Sigmoid colon (tissue), 7 donors: ENCODE data around the gene PLEKHA6. TPM values are rescaled to one million over a fixed set of nuclear protein-coding genes. Genes with fewer than 3 reads are reported as not detected.

Source experiments
- DNase-seq: peaks from one replicate; pipeline ENCODE4 v3.0.0-alpha.2; 2019
- H3K27ac ChIP-seq, 4 donors: fragments of 200-600 bp; sonication (generic); one replicate each; pipeline ENCODE4 v1.5.1; 2016 to 2019; ENCODE audit warnings: mild to moderate bottlenecking in 1 of 4
- H3K27me3 ChIP-seq, 3 donors: fragments of 200-600 bp; sonication (generic); one replicate each; pipeline ENCODE4 v1.5.1; 2019; ENCODE audit warnings: mild to moderate bottlenecking in 1 of 3
- H3K36me3 ChIP-seq, 4 donors: fragments of 200-600 bp; sonication (generic); one replicate each; pipeline ENCODE4 v1.5.1; 2016 to 2019
- H3K4me1 ChIP-seq, 4 donors: fragments of 200-600 bp; sonication (generic); one replicate each; pipeline ENCODE4 v1.5.1; 2017 to 2019
- H3K4me3 ChIP-seq, 4 donors: fragments of 200-600 bp; sonication (generic); one replicate each; pipeline ENCODE4 v1.5.1; 2017 to 2019; ENCODE audit warnings: mild to moderate bottlenecking in 2 of 4, moderate library complexity in 1 of 4
- H3K9me3 ChIP-seq, 4 donors: fragments of 200-600 bp in 3 of 4; sonication (generic) in 3 of 4; one replicate each; pipeline versions ENCODE4 v1.5.1 to v1.6.1; 2013 to 2019
- CTCF ChIP-seq, 4 experiments: fragments of 450-650 bp in 3 of 4; fragments of 200-600 bp in 1 of 4; IDR thresholded peaks; one replicate each; pipeline ENCODE4 v1.5.1; 2016 to 2019; ENCODE audit warnings: antibody characterized with exemption in 4 of 4, mild to moderate bottlenecking in 3 of 4, moderate library complexity in 2 of 4
- EP300 ChIP-seq, 4 donors: sonication (generic); formaldehyde crosslinking; IDR thresholded peaks; one replicate each; pipeline ENCODE4 v1.6.1; 2017; ENCODE audit warnings: antibody characterized with exemption in 4 of 4
- POLR2A ChIP-seq, 2 donors: fragments of 450-650 bp; IDR thresholded peaks; one replicate each; pipeline ENCODE4 v1.6.1; 2016; ENCODE audit warnings: antibody characterized with exemption in 2 of 2, mild to moderate bottlenecking in 2 of 2, moderate library complexity in 2 of 2
- POLR2AphosphoS5 ChIP-seq, 4 donors: sonication (generic); formaldehyde crosslinking; IDR thresholded peaks; one replicate each; pipeline ENCODE4 v1.6.1; 2017; ENCODE audit warnings: antibody characterized with exemption in 4 of 4
- WGBS, 2 donors: extraction: QIAGEN DNeasy Blood & Tissue Kit; methylation state at CpG; one replicate each; pipeline ENCODE4 v1.1.7; 2013; 5-methylcytosine and 5-hydroxymethylcytosine counted together
- intact Hi-C: fragments of 100-400 bp; cut with DNase I; formaldehyde crosslinking; loops from one replicate; pipeline ENCODE4 v1.15.1; 2023
- polyA plus RNA-seq, 3 donors: library from polyadenylated mRNA; stranded (reverse); fragments of 200-250 nt; gene quantifications; one replicate each; pipeline ENCODE4 v1.2.3, GENCODE V29; 2013
- total RNA-seq, 4 donors: library from RNA; depleted of rRNA; stranded (reverse); fragments of >200 nt; gene quantifications; one replicate each; pipeline ENCODE4 v1.1.0, GENCODE V29; 2016
- donor health status: healthy with polysubstance abuse.
- donor health status: Bipolar disorder and iron deficiency.
- donor health status: healthy.

The PLEKHA6 gene
- total and polyA plus RNA-seq, 7 donors: 5.6 to 58.7 (median 15.0) TPM

DNA sequence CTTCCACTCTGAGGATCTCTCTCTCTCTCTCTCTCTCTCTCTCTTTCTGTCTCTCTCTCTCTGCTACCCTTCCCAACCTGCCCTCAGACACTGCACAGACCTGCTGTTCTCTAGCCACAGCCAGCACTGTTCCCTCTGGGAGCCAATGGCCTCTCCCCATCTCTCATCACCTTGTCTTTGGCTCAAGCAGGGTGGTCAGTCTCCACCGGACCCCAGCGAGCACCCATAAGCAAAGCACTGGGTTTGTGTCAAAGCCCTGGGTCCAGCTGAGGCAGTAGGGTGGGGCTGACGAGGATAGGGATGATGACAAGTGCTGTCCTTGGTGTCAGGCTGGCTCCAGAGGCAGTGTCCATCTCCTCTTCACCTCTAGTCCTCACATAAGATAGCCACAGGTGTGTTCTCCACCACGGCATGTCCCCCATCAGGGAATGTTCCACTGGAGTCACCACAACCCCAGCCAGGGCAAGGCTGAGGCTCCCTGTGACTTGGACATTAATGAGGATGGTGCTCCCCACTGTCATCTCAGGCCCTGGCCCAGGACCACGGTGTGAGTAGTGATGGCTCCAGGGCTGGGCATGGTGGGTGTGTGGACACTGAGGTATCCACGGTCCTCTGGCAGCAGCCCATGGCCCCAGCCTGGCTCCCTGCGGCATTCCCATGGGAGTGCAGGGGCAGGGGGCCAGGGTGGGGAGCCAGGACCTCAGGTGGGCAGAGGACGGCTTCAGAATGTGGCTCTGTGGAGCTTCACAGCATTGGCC lies 137.5 kb downstream of the PLEKHA6 start:
- DNase-seq: no peak
- no peaks in the 10 kb centered on the region for H3K36me3 ChIP-seq
- TF ChIP-seq POLR2A (IDR thresholded peaks at IDR 0.05): no peak
- TF ChIP-seq POLR2AphosphoS5 (IDR thresholded peaks at IDR 0.05): no peak
- TF ChIP-seq CTCF (IDR thresholded peaks at IDR 0.05): no peak
- TF ChIP-seq EP300 (IDR thresholded peaks at IDR 0.05): no peak
- WGBS, 2 donors: 87 to 90% methylated on average over 8 of the region's 8 CpGs
- H3K27me3 ChIP-seq: peaks cover 0 to 3% (median 0%) of the 10 kb centered on the region in 3 donors
- no peak overlapping the region for H3K27ac ChIP-seq
- H3K4me3 ChIP-seq: no peak overlapping the region
- intact Hi-C loops: no loop called here
- H3K4me1 ChIP-seq: no peaks in the 10 kb centered on the region
- no peaks in the 10 kb centered on the region for H3K9me3 ChIP-seq

- DNase-seq: no peak
- no peak overlapping the region for H3K4me3 ChIP-seq
- intact Hi-C loops: no loop called here
- H3K4me1 ChIP-seq: no peaks in the 10 kb centered on the region
- TF ChIP-seq EP300 (IDR thresholded peaks at IDR 0.05) (no peak), POLR2AphosphoS5 (IDR thresholded peaks at IDR 0.05) (no peak), POLR2A (IDR thresholded peaks at IDR 0.05) (no peak), CTCF (IDR thresholded peaks at IDR 0.05) (no peak)
- H3K27ac ChIP-seq: no peak overlapping the region
- 71 to 89% methylated on average over 11 of the region's 11 CpGs for WGBS, 2 donors
- H3K36me3 ChIP-seq: no peaks in the 10 kb centered on the region
- H3K27me3 ChIP-seq: peaks cover 0 to 6% (median 0%) of the 10 kb centered on the region in 3 donors
- H3K9me3 ChIP-seq: no peaks in the 10 kb centered on the region
These were observed 138.5 kb downstream of the PLEKHA6 start for GRCh38 chr1:204221271-204221670.

DNA sequence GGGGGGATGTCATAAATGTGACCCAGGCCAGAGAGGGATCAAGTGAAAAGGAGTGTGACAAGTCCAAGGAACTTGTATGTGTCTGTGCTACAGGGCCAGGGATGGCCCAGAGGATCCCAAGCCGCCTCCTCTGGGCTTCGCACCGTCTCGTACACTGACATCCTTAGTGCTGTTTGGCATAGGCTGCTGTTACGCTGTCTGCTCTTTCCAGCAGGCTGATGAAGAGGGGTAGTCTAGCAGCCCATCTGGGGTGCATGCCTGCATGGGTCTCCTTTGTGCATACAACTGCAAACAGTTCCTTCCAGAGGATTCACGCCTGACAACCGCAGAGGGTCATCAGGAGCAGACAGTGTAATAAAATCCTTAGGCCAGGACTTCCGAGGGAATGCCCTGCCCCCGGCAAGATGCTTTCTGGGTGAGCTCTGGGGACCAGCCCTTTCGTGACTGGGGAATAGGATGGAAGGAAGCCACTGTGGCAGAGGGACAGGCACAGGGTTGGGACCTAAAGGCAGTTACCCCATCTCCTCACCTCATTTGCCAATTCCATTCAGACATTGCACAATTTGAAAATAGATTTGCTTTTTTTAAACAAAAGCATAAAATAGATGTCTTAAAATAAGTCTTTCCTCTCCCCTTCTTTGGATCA lies 139.6 kb downstream of the PLEKHA6 start:
- H3K9me3 ChIP-seq: no peaks in the 10 kb centered on the region
- 81 to 83% methylated on average over 10 of the region's 10 CpGs for WGBS, 2 donors
- no peaks in the 10 kb centered on the region for H3K4me1 ChIP-seq
- H3K36me3 ChIP-seq: no peaks in the 10 kb centered on the region
- no peak overlapping the region for H3K27ac ChIP-seq
- H3K27me3 ChIP-seq: peaks cover 0 to 6% (median 0%) of the 10 kb centered on the region in 3 donors
- no peak for TF ChIP-seq EP300 (IDR thresholded peaks at IDR 0.05)
- TF ChIP-seq POLR2A (IDR thresholded peaks at IDR 0.05): no peak
- no peak for TF ChIP-seq POLR2AphosphoS5 (IDR thresholded peaks at IDR 0.05)
- TF ChIP-seq CTCF (IDR thresholded peaks at IDR 0.05): no peak
- H3K4me3 ChIP-seq: no peak overlapping the region
- intact Hi-C loops: no loop called here
- no peak for DNase-seq

- TF ChIP-seq POLR2A (IDR thresholded peaks at IDR 0.05) (no peak), POLR2AphosphoS5 (IDR thresholded peaks at IDR 0.05) (no peak), EP300 (IDR thresholded peaks at IDR 0.05) (no peak), CTCF (IDR thresholded peaks at IDR 0.05) (no peak)
- WGBS, 2 donors: 51 to 64% methylated on average over 2 of the region's 2 CpGs
- H3K9me3 ChIP-seq: no peaks in the 10 kb centered on the region
- H3K4me1 ChIP-seq: peaks cover 0 to 8% (median 3%) of the 10 kb centered on the region in 4 donors
- intact Hi-C loops: no loop called here
- H3K27ac ChIP-seq: no peak overlapping the region
- DNase-seq: no peak
- H3K36me3 ChIP-seq: no peaks in the 10 kb centered on the region
- H3K27me3 ChIP-seq: peaks cover 0 to 20% (median 4%) of the 10 kb centered on the region in 3 donors
- no peak overlapping the region for H3K4me3 ChIP-seq
These were observed 141.2 kb downstream of the PLEKHA6 start for GRCh38 chr1:204218552-204218951.
